HepG2 (cell line): ENCODE data around the gene EEIG1. TPM values are rescaled to one million over a fixed set of nuclear protein-coding genes. Genes with fewer than 3 reads are reported as not detected.
A peak's percentile ranks its signal among the peaks of the same experiment; 100 is the strongest.

Experiments used
- GMEB1 ChIP-seq: sonication (generic); formaldehyde crosslinking; IDR thresholded peaks from 2 replicates; pipeline ENCODE4 v1.5.1; 2020; ENCODE audit warnings: missing genetic modification reagents, mild to moderate bottlenecking, borderline replicate concordance
- KDM4B ChIP-seq: sonication (generic); formaldehyde crosslinking; IDR thresholded peaks from 2 replicates; pipeline ENCODE4 v1.4.0; 2020; ENCODE audit warnings: missing genetic modification reagents
- PLSCR1 ChIP-seq: sonication (generic); formaldehyde crosslinking; IDR thresholded peaks from 2 replicates; pipeline ENCODE4 v1.5.0; 2020; ENCODE audit warnings: missing genetic modification reagents, mild to moderate bottlenecking, borderline replicate concordance
- THYN1 ChIP-seq: sonication (generic); formaldehyde crosslinking; IDR thresholded peaks from 2 replicates; pipeline ENCODE4 v1.8.1; 2023; ENCODE audit warnings: low read depth, mild to moderate bottlenecking, moderate library complexity, missing genetic modification reagents, borderline replicate concordance
- ZBTB26 ChIP-seq: IDR thresholded peaks from 2 replicates; pipeline ENCODE4 v1.6.1; 2016; ENCODE audit warnings: missing compliant biosample characterization, missing genetic modification reagents, borderline replicate concordance
- ZNF20 ChIP-seq: sonication (generic); formaldehyde crosslinking; IDR thresholded peaks from 2 replicates; pipeline ENCODE4 v1.4.0; 2020; ENCODE audit warnings: mild to moderate bottlenecking, moderate library complexity, missing genetic modification reagents
- ZNF281 ChIP-seq: sonication (generic); formaldehyde crosslinking; IDR thresholded peaks from 2 replicates; pipeline ENCODE4 v1.4.0; 2020; ENCODE audit warnings: missing genetic modification reagents, borderline replicate concordance
- polyA plus RNA-seq, 8 experiments: library from polyadenylated mRNA; depleted of rRNA in 3 of 8; stranded (reverse) in 7 of 8; unstranded in 1 of 8; fragments of >200 nt; fragmentation: Illumina TruSeq in 4 of 8; extraction: Trizol in 4 of 8; gene quantifications; 2 replicates each; pipeline versions ENCODE4 v1.2.1 to v1.2.3, GENCODE V29; 2011 to 2016; ENCODE audit warnings: low read depth in 4 of 8, missing spikeins in 1 of 8, mixed read lengths in 1 of 8; ENCODE audit not compliant: insufficient read depth in 1 of 8
- total RNA-seq, 5 experiments: library from RNA; depleted of rRNA; stranded (reverse); fragments of >200 nt; fragmentation: Illumina TruSeq; extraction: Trizol; gene quantifications; 2 replicates each; pipeline ENCODE4 v1.2.3, GENCODE V29; 2016; ENCODE audit warnings: low read depth in 1 of 5
- TF ChIP-seq, protein P1 (sequence below): sonication (generic); formaldehyde crosslinking; IDR thresholded peaks from 2 replicates; pipeline ENCODE4 v1.8.0; 2022; ENCODE audit warnings: mild to moderate bottlenecking, missing genetic modification reagents, moderate library complexity
- TF ChIP-seq, protein P2 (sequence below): sonication (generic); formaldehyde crosslinking; conservative IDR thresholded peaks from 2 replicates; pipeline ENCODE4 v1.8.0; 2022; ENCODE audit warnings: low read depth, missing genetic modification reagents
- TF ChIP-seq, protein P3 (sequence below): sonication (generic); formaldehyde crosslinking; IDR thresholded peaks from 2 replicates; pipeline ENCODE4 v1.8.1; 2023; ENCODE audit warnings: mild to moderate bottlenecking, inconsistent platforms, moderate library complexity, missing genetic modification reagents, borderline replicate concordance
- TF ChIP-seq, protein P4 (sequence below): sonication (generic); formaldehyde crosslinking; conservative IDR thresholded peaks from 2 replicates; pipeline ENCODE4 v1.8.0; 2022; ENCODE audit warnings: missing genetic modification reagents
- TF ChIP-seq, protein P5 (sequence below): sonication (generic); formaldehyde crosslinking; IDR thresholded peaks from 2 replicates; pipeline ENCODE4 v1.5.0; 2020; ENCODE audit warnings: missing genetic modification reagents

The EEIG1 gene
- total and polyA plus RNA-seq, 2 of the 13 experiments (the other 11 are each of a cell fraction or from before 2014, with no cell fraction given), result 16.6 to 25.2 TPM

DNA sequence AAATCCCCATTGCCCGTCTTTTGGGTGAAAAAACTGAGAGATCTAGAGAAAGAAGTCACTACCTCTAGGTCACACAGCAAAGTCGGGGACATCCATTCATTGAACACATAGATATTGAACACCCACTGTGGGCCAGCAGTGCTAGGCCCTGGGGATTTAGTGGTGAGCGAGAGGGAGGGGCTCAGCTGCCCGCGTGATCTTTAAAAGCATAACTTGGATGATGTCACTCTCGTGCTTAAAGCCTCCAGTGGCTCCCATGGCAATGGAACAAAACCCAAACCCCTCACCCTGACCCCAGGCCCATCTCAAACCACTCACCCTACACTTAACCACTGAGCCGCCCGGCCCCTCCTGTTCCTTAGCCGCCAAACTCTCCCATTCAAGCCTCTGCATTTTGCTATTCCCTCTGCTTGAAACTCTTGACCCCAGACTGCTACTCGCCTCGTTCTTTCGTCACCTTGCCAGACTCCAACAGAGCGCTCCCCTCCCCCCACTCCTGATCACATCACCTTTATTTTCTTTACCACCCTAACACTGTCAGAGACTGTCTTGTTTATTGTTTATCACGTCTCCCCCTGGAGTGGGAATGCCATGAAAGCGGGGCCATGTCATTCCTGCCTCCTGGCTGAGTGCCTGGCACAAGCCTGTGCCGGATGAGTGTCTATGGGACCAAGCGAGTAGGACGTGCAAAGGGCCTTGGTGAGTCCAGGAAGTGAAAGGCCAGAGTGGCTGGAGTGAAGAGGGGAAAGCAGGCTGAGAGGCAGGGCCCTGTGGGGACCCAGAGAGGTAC is 49.5 kb downstream of the EEIG1 start (continued):
- TF ChIP-seq KDM4B (CRISPR knock-in tag) (no peak), ZBTB26 (CRISPR knock-in tag) (no peak), GMEB1 (CRISPR knock-in tag) (no peak), PLSCR1 (CRISPR knock-in tag) (0 out of 2 replicates have a peak, but pooled peaks have one; percentile 32), THYN1 (CRISPR knock-in tag) (no peak), ZNF20 (CRISPR knock-in tag) (no peak), ZNF281 (CRISPR knock-in tag) (peak; percentile 56; the same call in 1 of the 2 replicates)
- TF ChIP-seq, protein P1, sequence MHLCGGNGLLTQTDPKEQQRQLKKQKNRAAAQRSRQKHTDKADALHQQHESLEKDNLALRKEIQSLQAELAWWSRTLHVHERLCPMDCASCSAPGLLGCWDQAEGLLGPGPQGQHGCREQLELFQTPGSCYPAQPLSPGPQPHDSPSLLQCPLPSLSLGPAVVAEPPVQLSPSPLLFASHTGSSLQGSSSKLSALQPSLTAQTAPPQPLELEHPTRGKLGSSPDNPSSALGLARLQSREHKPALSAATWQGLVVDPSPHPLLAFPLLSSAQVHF (CRISPR knock-in tag), result no peak
- TF ChIP-seq, protein P2, sequence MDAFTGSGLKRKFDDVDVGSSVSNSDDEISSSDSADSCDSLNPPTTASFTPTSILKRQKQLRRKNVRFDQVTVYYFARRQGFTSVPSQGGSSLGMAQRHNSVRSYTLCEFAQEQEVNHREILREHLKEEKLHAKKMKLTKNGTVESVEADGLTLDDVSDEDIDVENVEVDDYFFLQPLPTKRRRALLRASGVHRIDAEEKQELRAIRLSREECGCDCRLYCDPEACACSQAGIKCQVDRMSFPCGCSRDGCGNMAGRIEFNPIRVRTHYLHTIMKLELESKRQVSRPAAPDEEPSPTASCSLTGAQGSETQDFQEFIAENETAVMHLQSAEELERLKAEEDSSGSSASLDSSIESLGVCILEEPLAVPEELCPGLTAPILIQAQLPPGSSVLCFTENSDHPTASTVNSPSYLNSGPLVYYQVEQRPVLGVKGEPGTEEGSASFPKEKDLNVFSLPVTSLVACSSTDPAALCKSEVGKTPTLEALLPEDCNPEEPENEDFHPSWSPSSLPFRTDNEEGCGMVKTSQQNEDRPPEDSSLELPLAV (CRISPR knock-in tag), result no peak
- TF ChIP-seq, protein P3, sequence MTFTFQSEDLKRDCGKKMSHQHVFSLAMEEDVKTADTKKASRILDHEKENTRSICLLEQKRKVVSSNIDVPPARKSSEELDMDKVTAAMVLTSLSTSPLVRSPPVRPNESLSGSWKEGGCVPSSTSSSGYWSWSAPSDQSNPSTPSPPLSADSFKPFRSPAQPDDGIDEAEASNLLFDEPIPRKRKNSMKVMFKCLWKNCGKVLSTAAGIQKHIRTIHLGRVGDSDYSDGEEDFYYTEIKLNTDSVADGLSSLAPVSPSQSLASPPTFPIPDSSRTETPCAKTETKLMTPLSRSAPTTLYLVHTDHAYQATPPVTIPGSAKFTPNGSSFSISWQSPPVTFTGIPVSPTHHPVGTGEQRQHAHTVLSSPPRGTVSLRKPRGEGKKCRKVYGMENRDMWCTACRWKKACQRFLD (CRISPR knock-in tag), result no peak
- TF ChIP-seq, protein P4, sequence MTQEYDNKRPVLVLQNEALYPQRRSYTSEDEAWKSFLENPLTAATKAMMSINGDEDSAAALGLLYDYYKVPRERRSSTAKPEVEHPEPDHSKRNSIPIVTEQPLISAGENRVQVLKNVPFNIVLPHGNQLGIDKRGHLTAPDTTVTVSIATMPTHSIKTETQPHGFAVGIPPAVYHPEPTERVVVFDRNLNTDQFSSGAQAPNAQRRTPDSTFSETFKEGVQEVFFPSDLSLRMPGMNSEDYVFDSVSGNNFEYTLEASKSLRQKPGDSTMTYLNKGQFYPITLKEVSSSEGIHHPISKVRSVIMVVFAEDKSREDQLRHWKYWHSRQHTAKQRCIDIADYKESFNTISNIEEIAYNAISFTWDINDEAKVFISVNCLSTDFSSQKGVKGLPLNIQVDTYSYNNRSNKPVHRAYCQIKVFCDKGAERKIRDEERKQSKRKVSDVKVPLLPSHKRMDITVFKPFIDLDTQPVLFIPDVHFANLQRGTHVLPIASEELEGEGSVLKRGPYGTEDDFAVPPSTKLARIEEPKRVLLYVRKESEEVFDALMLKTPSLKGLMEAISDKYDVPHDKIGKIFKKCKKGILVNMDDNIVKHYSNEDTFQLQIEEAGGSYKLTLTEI (CRISPR knock-in tag), result no peak
- TF ChIP-seq, protein P5, sequence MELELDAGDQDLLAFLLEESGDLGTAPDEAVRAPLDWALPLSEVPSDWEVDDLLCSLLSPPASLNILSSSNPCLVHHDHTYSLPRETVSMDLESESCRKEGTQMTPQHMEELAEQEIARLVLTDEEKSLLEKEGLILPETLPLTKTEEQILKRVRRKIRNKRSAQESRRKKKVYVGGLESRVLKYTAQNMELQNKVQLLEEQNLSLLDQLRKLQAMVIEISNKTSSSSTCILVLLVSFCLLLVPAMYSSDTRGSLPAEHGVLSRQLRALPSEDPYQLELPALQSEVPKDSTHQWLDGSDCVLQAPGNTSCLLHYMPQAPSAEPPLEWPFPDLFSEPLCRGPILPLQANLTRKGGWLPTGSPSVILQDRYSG (CRISPR knock-in tag), result no peak
